SK-N-SH (cell line): ENCODE results near the gene TMIGD3. TPM values are rescaled to one million over a fixed set of nuclear protein-coding genes. Genes with fewer than 3 reads are reported as not detected.

Source experiments
- CTCF ChIA-PET: fragments of 300-600, 350-600 bp; formaldehyde crosslinking; extraction: SDS; loops from one replicate; lab custom pipeline; 2021; lab: Yijun Ruan, JAX
- POLR2A ChIA-PET: fragments of 350-600 bp; sonication (Branson Sonifier 250); formaldehyde crosslinking; extraction: SDS; loops from one replicate; lab custom pipeline; 2020; ENCODE audit warnings: antibody characterized with exemption, inconsistent platforms; lab: Yijun Ruan, JAX
- DNase-seq: peaks from one replicate; pipeline ENCODE4 v3.0.0; 2012
- H2AFZ ChIP-seq: fragments of 200-600 bp; sonication (generic); 2 replicates; pipeline ENCODE4 v1.8.1; 2016; ENCODE audit warnings: antibody characterized with exemption, mild to moderate bottlenecking, low read depth
- H3F3A ChIP-seq: fragments of 200-600 bp; sonication (generic); replicated peaks from 2 replicates; pipeline ENCODE3; 2016; ENCODE audit warnings: antibody characterized with exemption, mild to moderate bottlenecking; ENCODE audit not compliant: insufficient read depth
- H3K27ac ChIP-seq, 2 experiments: fragments of 200-500 bp in 1 of 2; fragments of 200-600 bp in 1 of 2; sonication (Bioruptor generic) in 1 of 2; sonication (generic), shearing (Covaris generic) in 1 of 2; 2 replicates each; pipeline versions ENCODE4 v1.5.1 to v1.6.1; 2014 to 2016; ENCODE audit warnings: low read depth in 2 of 2, inconsistent platforms in 1 of 2, low read length in 1 of 2, mild to moderate bottlenecking in 1 of 2, mixed read lengths in 1 of 2
- H3K27me3 ChIP-seq: fragments of 200-600 bp; sonication (generic), shearing (Covaris generic); 2 replicates; pipeline ENCODE4 v1.6.1; 2016; ENCODE audit warnings: mixed run types; ENCODE audit not compliant: insufficient read depth
- H3K36me3 ChIP-seq, 2 experiments: fragments of 200-500 bp in 1 of 2; fragments of 200-600 bp in 1 of 2; sonication (Bioruptor generic) in 1 of 2; sonication (generic) in 1 of 2; replicated peaks in 1 of 2; 2 replicates each; pipeline versions ENCODE3 to v1.5.1; 2014 to 2016; ENCODE audit warnings: low read length in 1 of 2, mild to moderate bottlenecking in 1 of 2; ENCODE audit not compliant: insufficient read depth in 2 of 2, control insufficient read depth in 1 of 2
- H3K4me1 ChIP-seq, 2 experiments: fragments of 200-500 bp in 1 of 2; fragments of 200-600 bp in 1 of 2; sonication (Bioruptor generic) in 1 of 2; sonication (generic), shearing (Covaris generic) in 1 of 2; 2 replicates each; pipeline versions ENCODE4 v1.5.1 to v1.6.1; 2014 to 2016; ENCODE audit warnings: low read depth in 1 of 2, low read length in 1 of 2, mixed run types in 1 of 2; ENCODE audit not compliant: insufficient read depth in 2 of 2, control insufficient read depth in 1 of 2
- H3K4me2 ChIP-seq: fragments of 200-600 bp; sonication (generic), shearing (Covaris generic); 2 replicates; pipeline ENCODE4 v1.6.1; 2017; ENCODE audit warnings: mixed run types
- H3K4me3 ChIP-seq, 2 experiments: fragments of 200-500 bp in 1 of 2; fragments of 200-600 bp in 1 of 2; sonication (Bioruptor generic) in 1 of 2; sonication (generic), shearing (Covaris generic) in 1 of 2; 2 replicates each; pipeline versions ENCODE4 v1.5.1 to v1.8.1; 2014 to 2016; ENCODE audit warnings: low read depth in 2 of 2, inconsistent platforms in 1 of 2, low read length in 1 of 2, mild to moderate bottlenecking in 1 of 2, mixed read lengths in 1 of 2, moderate library complexity in 1 of 2
- H3K79me2 ChIP-seq: fragments of 200-600 bp; sonication (generic); 2 replicates; pipeline ENCODE4 v1.8.1; 2017; ENCODE audit warnings: mild to moderate bottlenecking; ENCODE audit not compliant: insufficient read depth
- H3K9ac ChIP-seq: fragments of 200-600 bp; sonication (generic); 2 replicates; pipeline ENCODE4 v1.6.1; 2017; ENCODE audit warnings: mixed run types
- H3K9me2 ChIP-seq: fragments of 200-600 bp; sonication (generic); 2 replicates; pipeline ENCODE4 v1.6.1; 2017; ENCODE audit warnings: mixed run types
- H3K9me3 ChIP-seq: fragments of 200-600 bp; sonication (generic); 2 replicates; pipeline ENCODE4 v1.6.1; 2017; ENCODE audit warnings: mixed run types, mild to moderate bottlenecking, moderate library complexity
- H4K20me1 ChIP-seq: fragments of 200-600 bp; sonication (generic); 2 replicates; pipeline ENCODE4 v1.6.1; 2017; ENCODE audit warnings: mild to moderate bottlenecking, mixed run types; ENCODE audit not compliant: insufficient read depth
- EZH2phosphoT487 ChIP-seq: fragments of 200-600 bp; sonication (generic); IDR thresholded peaks from 2 replicates; pipeline ENCODE4 v1.6.1; 2017; ENCODE audit warnings: low read depth, mixed run types, mild to moderate bottlenecking, antibody characterized with exemption, moderate library complexity, borderline replicate concordance
- FOXJ3 ChIP-seq: sonication (generic); formaldehyde crosslinking; IDR thresholded peaks from 2 replicates; pipeline ENCODE4 v1.5.1; 2020; ENCODE audit warnings: mild to moderate bottlenecking, missing genetic modification reagents
- FOXM1 ChIP-seq: IDR thresholded peaks from 2 replicates; pipeline ENCODE4 v1.4.0; 2012; ENCODE audit warnings: low read depth, mild to moderate bottlenecking
- GABPA ChIP-seq: IDR thresholded peaks from 2 replicates; pipeline ENCODE4 v1.4.0; 2012; ENCODE audit warnings: low read depth, mild to moderate bottlenecking
- JUND ChIP-seq: IDR thresholded peaks from 2 replicates; pipeline ENCODE4 v1.4.0; 2012
- MEF2A ChIP-seq: IDR thresholded peaks from 2 replicates; pipeline ENCODE4 v1.4.0; 2012; ENCODE audit warnings: low read depth, borderline replicate concordance
- MXI1 ChIP-seq: IDR thresholded peaks from 2 replicates; pipeline ENCODE4 v1.6.1; 2012; ENCODE audit warnings: mild to moderate bottlenecking, low read depth, low read length, improper control_type of control experiment
- NFIC ChIP-seq: IDR thresholded peaks from 2 replicates; pipeline ENCODE4 v1.4.0; 2012; ENCODE audit warnings: borderline replicate concordance
- POLR2AphosphoS5 ChIP-seq: IDR thresholded peaks from 2 replicates; pipeline ENCODE4 v1.6.1; 2012; ENCODE audit warnings: low read depth, low read length
- RAD21 ChIP-seq: IDR thresholded peaks from 2 replicates; pipeline ENCODE4 v1.6.1; 2012; ENCODE audit warnings: mild to moderate bottlenecking, low read length
- RCOR1 ChIP-seq: fragments of 150-350 bp; IDR thresholded peaks from 2 replicates; pipeline ENCODE4 v1.6.1; 2017; ENCODE audit warnings: antibody characterized with exemption, low read length
- TCF12 ChIP-seq: IDR thresholded peaks from 2 replicates; pipeline ENCODE4 v1.4.0; 2012
- WGBS: methylation state at CpG from one replicate; pipeline ENCODE4 v1.1.6; 2017; ENCODE audit warnings: low lambda C conversion rate; 5-methylcytosine and 5-hydroxymethylcytosine counted together
- polyA plus RNA-seq, 3 experiments: library from polyadenylated mRNA; depleted of rRNA; stranded (reverse); fragments of >200 nt; gene quantifications; 2 replicates each; pipeline ENCODE4 v1.2.3, GENCODE V29; 2012
- TF ChIP-seq, protein P1 (sequence below): fragments of 150-350 bp; IDR thresholded peaks from 2 replicates; pipeline ENCODE4 v1.6.1; 2016; ENCODE audit warnings: mild to moderate bottlenecking, low read depth, low read length
- TF ChIP-seq, protein P2 (sequence below): IDR thresholded peaks from 2 replicates; pipeline ENCODE4 v1.4.0; 2012; ENCODE audit warnings: low read depth, borderline replicate concordance
- TF ChIP-seq, protein P3 (sequence below): fragments of 150-350 bp; IDR thresholded peaks from 2 replicates; pipeline ENCODE4 v1.6.1; 2017; ENCODE audit warnings: antibody characterized with exemption, low read length, low read depth, borderline replicate concordance
- TF ChIP-seq, protein P4 (sequence below): IDR thresholded peaks from 2 replicates; pipeline ENCODE4; 2012

TMIGD3 gene
- polyA plus RNA-seq, 1 of the 3 experiments (the other 2 are of a cell fraction), result not detected

DNA sequence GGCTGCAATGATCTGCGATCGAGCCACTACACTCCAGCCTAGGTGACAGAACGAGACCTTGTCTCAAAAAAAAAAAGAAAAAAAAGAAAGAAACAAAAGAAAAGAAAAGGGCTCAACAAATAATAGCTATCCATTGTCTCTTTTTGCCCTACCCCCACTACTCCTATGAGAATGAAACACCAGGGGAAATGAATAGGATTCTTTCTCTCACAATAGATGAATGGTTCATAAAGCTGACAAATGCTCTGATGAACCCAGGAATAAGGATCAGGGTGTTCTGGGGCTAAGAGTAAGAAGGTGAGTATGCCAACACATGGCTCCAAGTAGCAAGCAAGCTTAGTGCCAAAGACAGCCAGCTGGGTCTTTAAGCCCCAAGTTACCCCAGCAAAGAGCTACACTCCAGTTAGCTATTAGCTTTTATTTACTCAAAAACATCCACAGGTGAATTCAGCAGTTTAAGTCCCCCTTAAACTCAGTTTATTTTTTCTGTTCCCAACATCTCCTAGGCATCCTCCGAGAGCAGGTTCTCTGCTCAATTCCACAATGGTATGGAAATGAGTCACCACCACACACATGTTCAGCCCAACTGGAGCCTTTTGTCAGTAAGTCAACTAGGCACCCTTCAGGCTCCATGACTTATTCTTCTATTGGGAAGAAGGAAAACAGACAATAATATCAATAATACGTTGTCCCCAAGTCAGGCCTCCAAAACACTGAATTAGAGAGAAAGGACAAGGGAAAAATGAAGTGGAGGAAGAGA, 4.2 kb downstream of the TMIGD3 start:
- POLR2A ChIA-PET, result interaction anchor here (0.6 kb wide), 1 partner anchor 1043 kb away, joined by 4 read pairs; no protein-coding TSS in a partner anchor
- TF ChIP-seq MXI1 (no peak), POLR2AphosphoS5 (no peak), RCOR1 (no peak), FOXM1 (no peak), JUND (no peak), TCF12 (no peak), RAD21 (no peak), GABPA (no peak), MEF2A (no peak), FOXJ3 (CRISPR knock-in tag) (no peak), EZH2phosphoT487 (no peak), NFIC (no peak)
- TF ChIP-seq, protein P1, sequence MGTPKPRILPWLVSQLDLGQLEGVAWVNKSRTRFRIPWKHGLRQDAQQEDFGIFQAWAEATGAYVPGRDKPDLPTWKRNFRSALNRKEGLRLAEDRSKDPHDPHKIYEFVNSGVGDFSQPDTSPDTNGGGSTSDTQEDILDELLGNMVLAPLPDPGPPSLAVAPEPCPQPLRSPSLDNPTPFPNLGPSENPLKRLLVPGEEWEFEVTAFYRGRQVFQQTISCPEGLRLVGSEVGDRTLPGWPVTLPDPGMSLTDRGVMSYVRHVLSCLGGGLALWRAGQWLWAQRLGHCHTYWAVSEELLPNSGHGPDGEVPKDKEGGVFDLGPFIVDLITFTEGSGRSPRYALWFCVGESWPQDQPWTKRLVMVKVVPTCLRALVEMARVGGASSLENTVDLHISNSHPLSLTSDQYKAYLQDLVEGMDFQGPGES, result no peak
- TF ChIP-seq, protein P2, sequence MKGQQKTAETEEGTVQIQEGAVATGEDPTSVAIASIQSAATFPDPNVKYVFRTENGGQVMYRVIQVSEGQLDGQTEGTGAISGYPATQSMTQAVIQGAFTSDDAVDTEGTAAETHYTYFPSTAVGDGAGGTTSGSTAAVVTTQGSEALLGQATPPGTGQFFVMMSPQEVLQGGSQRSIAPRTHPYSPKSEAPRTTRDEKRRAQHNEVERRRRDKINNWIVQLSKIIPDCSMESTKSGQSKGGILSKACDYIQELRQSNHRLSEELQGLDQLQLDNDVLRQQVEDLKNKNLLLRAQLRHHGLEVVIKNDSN, result no peak
- TF ChIP-seq, protein P3, sequence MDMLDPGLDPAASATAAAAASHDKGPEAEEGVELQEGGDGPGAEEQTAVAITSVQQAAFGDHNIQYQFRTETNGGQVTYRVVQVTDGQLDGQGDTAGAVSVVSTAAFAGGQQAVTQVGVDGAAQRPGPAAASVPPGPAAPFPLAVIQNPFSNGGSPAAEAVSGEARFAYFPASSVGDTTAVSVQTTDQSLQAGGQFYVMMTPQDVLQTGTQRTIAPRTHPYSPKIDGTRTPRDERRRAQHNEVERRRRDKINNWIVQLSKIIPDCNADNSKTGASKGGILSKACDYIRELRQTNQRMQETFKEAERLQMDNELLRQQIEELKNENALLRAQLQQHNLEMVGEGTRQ, result no peak
- TF ChIP-seq, protein P4, sequence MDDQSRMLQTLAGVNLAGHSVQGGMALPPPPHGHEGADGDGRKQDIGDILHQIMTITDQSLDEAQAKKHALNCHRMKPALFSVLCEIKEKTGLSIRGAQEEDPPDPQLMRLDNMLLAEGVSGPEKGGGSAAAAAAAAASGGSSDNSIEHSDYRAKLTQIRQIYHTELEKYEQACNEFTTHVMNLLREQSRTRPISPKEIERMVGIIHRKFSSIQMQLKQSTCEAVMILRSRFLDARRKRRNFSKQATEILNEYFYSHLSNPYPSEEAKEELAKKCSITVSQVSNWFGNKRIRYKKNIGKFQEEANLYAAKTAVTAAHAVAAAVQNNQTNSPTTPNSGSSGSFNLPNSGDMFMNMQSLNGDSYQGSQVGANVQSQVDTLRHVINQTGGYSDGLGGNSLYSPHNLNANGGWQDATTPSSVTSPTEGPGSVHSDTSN, result no peak
- TF ChIP-seq, all 33 proteins: peak for 0
- CTCF ChIA-PET, result interaction anchor here (1.2 to 6.1 kb wide), 3 partner anchors 9 to 271 kb away, joined by 3 to 49 read pairs (median 3); no protein-coding TSS in a partner anchor

More for the DNA sequence above, 4.2 kb downstream of the TMIGD3 start:
- no peaks in the 10 kb centered on the region for H3K4me1 ChIP-seq
- H3K4me3 ChIP-seq, result no peak overlapping the region
- H3F3A ChIP-seq, result no peaks in the 10 kb centered on the region
- H3K79me2 ChIP-seq, result no peaks in the 10 kb centered on the region
- no peaks in the 10 kb centered on the region for H3K36me3 ChIP-seq
- 48% methylated on average over 5 of the region's 5 CpGs for WGBS
- no peaks in the 10 kb centered on the region for H3K9me2 ChIP-seq
- H3K4me2 ChIP-seq, result no peak overlapping the region
- no peaks in the 10 kb centered on the region; the same call in 1 of the 2 replicates for H3K27me3 ChIP-seq
- no peak overlapping the region for H3K9ac ChIP-seq
- H3K27ac ChIP-seq, result no peak overlapping the region
- no peak for DNase-seq
- H3K9me3 ChIP-seq, result no peaks in the 10 kb centered on the region
- no peaks in the 10 kb centered on the region for H4K20me1 ChIP-seq
- no peak overlapping the region for H2AFZ ChIP-seq
